Neural crest cell (in vitro differentiated cells): Measurements from ENCODE around the gene ADSS1. TPM values are rescaled to one million over a fixed set of nuclear protein-coding genes. Genes with fewer than 3 reads are reported as not detected.
A peak's percentile ranks its signal among the peaks of the same experiment; 100 is the strongest.

Experiments used
- DNase-seq: peaks from one replicate; pipeline ENCODE4 v3.0.0; 2021; ENCODE audit warnings: low read depth, mixed read lengths, low spot score
- H3K27ac Mint-ChIP-seq: one replicate; pipeline ENCODE4 v1.8.0; 2021; ENCODE audit warnings: mild to moderate bottlenecking, mixed read lengths; ENCODE audit not compliant: unreplicated experiment
- H3K27me3 Mint-ChIP-seq: 2 replicates; pipeline ENCODE4 v1.8.0; 2021; ENCODE audit warnings: low read depth, mild to moderate bottlenecking, mixed read lengths
- H3K36me3 Mint-ChIP-seq: 2 replicates; pipeline ENCODE4 v1.8.0; 2021; ENCODE audit warnings: low read depth, mild to moderate bottlenecking, mixed read lengths
- H3K4me1 Mint-ChIP-seq: 2 replicates; pipeline ENCODE4 v1.8.0; 2021; ENCODE audit warnings: mixed read lengths
- H3K4me3 Mint-ChIP-seq: one replicate; pipeline ENCODE4 v1.8.0; 2021; ENCODE audit warnings: mild to moderate bottlenecking, mixed read lengths
- H3K9me3 Mint-ChIP-seq: 2 replicates; pipeline ENCODE4 v1.8.0; 2021; ENCODE audit warnings: mixed read lengths
- total RNA-seq: library from RNA; stranded (reverse); gene quantifications from 2 replicates; pipeline ENCODE4 v1.2.1, GENCODE V29; 2021
- TF ChIP-seq, protein P1 (sequence below): fragments of 200-600 bp; sonication (generic); conservative IDR thresholded peaks from 2 replicates; pipeline ENCODE4 v1.5.0; 2021; ENCODE audit warnings: antibody characterized with exemption, mild to moderate bottlenecking

Gene ADSS1
- total RNA-seq, 1 donor from 2014 or later = 5.0 TPM

DNA sequence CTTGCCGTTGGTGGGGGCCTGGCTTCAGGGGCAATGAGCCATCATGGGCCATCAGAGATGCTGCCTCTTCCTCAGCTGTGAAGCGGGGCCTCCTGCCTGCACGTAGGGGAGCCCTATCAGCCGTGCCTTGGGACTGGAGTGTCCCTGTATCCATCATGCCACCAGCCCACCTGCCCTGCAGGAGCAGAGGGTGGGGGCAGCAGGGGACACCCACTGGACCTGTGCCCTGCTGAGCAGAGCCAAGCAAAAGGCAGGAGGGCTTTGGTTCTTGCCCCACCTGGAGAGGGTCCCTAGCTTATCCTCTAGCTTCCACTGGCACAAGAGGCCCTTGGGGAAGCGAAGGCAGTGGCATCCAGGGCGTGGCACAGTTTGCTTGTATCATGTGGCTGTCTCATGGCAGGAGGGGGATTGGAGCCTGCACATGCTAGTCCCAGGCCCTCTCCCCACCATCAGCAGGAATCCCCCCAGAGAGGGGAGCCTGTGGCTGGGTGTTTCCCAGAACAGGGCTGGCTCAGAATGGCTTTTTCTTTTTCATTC is 10.1 kb downstream of the ADSS1 start:
- H3K4me3 Mint-ChIP-seq = no peak overlapping the region
- H3K36me3 Mint-ChIP-seq = no peaks in the 10 kb centered on the region
- no peaks in the 10 kb centered on the region for H3K9me3 Mint-ChIP-seq
- TF ChIP-seq, protein P1, sequence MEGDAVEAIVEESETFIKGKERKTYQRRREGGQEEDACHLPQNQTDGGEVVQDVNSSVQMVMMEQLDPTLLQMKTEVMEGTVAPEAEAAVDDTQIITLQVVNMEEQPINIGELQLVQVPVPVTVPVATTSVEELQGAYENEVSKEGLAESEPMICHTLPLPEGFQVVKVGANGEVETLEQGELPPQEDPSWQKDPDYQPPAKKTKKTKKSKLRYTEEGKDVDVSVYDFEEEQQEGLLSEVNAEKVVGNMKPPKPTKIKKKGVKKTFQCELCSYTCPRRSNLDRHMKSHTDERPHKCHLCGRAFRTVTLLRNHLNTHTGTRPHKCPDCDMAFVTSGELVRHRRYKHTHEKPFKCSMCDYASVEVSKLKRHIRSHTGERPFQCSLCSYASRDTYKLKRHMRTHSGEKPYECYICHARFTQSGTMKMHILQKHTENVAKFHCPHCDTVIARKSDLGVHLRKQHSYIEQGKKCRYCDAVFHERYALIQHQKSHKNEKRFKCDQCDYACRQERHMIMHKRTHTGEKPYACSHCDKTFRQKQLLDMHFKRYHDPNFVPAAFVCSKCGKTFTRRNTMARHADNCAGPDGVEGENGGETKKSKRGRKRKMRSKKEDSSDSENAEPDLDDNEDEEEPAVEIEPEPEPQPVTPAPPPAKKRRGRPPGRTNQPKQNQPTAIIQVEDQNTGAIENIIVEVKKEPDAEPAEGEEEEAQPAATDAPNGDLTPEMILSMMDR = no peak
- H3K27ac Mint-ChIP-seq = no peak overlapping the region
- peaks cover 6% of the 10 kb centered on the region for H3K4me1 Mint-ChIP-seq
- no peak for DNase-seq
- no peaks in the 10 kb centered on the region for H3K27me3 Mint-ChIP-seq

DNA sequence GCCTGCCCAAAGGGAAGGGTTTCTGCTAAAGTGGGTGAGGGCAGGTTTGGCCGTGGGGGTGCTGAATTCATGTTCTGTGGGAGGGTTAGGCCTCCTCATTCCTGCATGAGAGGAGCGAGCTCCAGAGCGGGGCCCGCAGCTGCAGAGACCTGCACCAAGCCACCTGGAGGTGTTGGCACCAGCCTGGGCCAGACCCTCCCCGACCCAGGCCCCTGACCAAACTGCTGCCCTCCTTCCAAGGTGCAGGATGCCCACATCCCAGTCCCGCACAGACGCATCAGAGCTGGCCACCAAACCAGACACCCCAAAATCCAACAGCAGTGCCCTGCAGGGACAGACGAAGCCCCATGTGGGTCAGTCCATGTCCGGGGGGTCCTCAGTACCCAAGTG is 10.6 kb downstream of the ADSS1 start:
- Mint-ChIP-seq H3K27me3 (no peaks in the 10 kb centered on the region), H3K4me1 (peaks cover 6% of the 10 kb centered on the region), H3K36me3 (no peaks in the 10 kb centered on the region), H3K27ac (no peak overlapping the region), H3K4me3 (no peak overlapping the region), H3K9me3 (no peaks in the 10 kb centered on the region)
- DNase-seq = no peak
- TF ChIP-seq, protein P1 = no peak

DNA sequence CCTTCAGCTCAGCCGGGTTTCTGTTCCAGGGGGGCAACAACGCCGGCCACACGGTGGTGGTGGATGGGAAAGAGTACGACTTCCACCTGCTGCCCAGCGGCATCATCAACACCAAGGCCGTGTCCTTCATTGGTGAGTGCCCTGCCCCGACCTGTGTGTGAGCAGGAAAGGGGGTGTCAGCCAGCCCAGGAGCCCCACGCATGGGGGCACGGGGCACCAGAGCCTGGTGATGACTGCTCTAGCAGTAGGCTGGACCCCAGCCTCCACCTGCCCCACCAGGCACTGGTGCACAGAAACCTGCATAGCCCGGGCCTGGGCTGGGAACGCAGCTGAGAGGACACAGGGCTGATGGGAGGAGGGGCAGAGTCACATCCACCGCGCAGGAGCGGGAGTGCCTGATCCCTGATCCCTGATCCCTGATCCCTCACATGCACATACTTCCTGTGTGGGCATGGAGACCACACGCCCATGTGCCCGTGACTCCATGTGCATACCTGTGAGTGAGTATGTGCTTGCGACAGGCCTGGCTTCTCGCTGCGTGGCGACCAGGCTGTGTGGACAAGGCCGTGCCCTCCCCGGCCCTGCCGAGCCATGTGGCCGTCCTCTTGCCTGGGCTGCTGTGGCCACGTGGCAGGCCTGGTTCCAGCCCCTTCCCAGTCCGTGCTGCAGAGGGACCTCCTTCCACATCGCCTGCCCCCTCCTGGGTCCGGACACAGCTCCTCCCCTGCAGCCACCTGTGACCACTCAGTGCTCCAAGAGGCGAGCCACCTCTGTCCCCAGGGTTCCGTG is 11.2 kb downstream of the ADSS1 start:
- DNase-seq = no peak
- H3K36me3 Mint-ChIP-seq = no peaks in the 10 kb centered on the region
- no peak overlapping the region for H3K4me3 Mint-ChIP-seq
- H3K4me1 Mint-ChIP-seq = peaks cover 6% of the 10 kb centered on the region
- TF ChIP-seq, protein P1 = no peak
- no peaks in the 10 kb centered on the region for H3K27me3 Mint-ChIP-seq
- H3K27ac Mint-ChIP-seq = no peak overlapping the region
- no peaks in the 10 kb centered on the region for H3K9me3 Mint-ChIP-seq

DNA sequence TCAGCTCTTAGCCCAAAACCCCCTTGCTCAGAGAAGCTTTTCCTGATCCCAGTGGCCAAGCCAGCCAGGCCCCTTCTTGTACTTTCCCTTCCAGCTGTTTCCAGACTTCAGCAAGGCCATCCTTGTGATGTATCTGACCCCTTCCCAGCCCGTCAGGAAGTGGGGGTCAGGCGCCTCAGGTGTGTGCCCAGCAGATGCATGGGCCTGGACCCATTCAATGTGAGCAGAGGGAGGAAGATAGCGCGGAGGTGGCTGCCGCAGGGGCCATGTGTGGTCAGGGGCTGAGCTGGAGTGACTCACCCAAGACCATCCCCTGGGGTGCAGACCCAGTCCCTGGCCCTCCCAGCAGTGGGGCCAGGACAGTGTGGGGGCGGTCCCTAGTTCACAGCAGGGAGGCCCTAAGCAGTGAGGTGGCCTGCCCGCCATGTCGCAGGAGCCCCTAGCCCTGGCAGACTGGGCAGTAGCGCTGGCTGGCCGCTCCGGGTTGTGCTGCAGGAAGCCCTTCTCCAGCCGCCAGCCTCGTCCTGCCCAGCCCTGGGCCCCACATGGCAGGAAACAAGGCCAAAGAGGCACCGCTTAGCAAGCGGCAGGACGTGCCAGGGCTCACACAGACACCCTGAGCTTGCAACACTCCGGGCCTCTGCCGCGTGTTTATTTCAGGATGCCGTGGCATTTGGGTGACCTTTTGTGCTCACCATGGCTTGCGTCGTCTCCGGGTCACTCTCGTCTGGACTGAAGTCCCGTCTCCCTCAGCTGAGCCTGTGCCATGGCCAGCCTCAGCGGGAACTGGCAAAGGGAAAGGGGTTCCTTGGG is 12.0 kb downstream of the ADSS1 start:
- Mint-ChIP-seq H3K4me3 (no peak overlapping the region), H3K27me3 (no peaks in the 10 kb centered on the region), H3K36me3 (no peaks in the 10 kb centered on the region)

DNA sequence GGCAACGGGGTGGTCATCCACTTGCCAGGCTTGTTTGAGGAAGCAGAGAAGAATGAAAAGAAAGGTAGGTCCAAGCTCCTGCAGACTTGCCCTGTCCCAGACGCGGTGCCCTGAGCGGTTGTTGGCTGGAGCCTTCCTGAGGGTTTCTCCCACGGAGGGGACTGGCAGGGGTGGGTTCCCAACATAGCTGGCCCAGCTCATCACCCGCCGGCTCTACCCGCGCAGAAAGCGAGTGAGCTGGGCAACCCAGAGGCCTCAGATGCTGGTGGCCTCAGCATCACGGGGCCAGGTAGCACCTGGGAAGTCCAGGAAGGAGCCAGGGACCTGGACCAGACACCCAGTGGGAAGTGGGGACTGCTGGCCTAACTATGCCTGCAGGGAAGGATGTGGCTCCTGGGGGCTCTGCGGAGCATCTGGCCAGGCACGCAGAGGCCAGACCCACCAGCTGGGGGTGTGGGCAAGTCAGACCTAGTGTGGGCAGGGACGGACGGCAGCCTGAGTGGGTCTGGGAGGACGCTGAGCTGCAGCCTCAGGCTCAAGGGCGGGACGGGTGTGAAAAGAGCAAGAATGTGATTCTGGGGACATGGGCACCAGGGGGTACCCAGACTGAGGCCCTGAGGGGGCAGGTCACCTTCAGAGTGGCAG is 14.5 kb downstream of the ADSS1 start:
- TF ChIP-seq, protein P1 = no peak
- Mint-ChIP-seq H3K4me3 (no peak overlapping the region), H3K9me3 (no peaks in the 10 kb centered on the region), H3K27ac (no peak overlapping the region), H3K36me3 (no peaks in the 10 kb centered on the region), H3K4me1 (peaks cover 16% of the 10 kb centered on the region), H3K27me3 (no peaks in the 10 kb centered on the region)
- DNase-seq = no peak

More for the DNA sequence above, 12.0 kb downstream of the ADSS1 start:
- Mint-ChIP-seq H3K9me3 (no peaks in the 10 kb centered on the region), H3K4me1 (peaks cover 6% of the 10 kb centered on the region), H3K27ac (peak overlapping the region; percentile 27)
- TF ChIP-seq, protein P1 = no peak
- DNase-seq = no peak
